Caco-2 (cell line): ENCODE results near the gene SH2B2. TPM values are rescaled to one million over a fixed set of nuclear protein-coding genes. Genes with fewer than 3 reads are reported as not detected.
"Not testable (repeated sequence)": the region's sequence is repeated elsewhere in the genome, so short reads cannot be mapped to it uniquely, and the experiment has no call there.

Experiments used
- BruUV-seq: library from RNA; stranded (reverse); fragments of 400-500 nt; replicated peaks from 2 replicates; lab custom pipeline; 2021; lab: Mats Ljungman, UMichigan
- CTCF ChIA-PET: fragments of 300-600 bp; sonication (Branson Sonifier 250); formaldehyde crosslinking; loops from one replicate; lab custom pipeline; 2022; ENCODE audit warnings: antibody characterized with exemption; lab: Charles Lee
- POLR2A ChIA-PET: fragments of 300-600 bp; sonication (Branson Sonifier 250); formaldehyde crosslinking; loops from one replicate; lab custom pipeline; 2022; ENCODE audit warnings: antibody characterized with exemption; lab: Charles Lee
- DNase-seq, 2 experiments: peaks; one replicate each; pipeline versions ENCODE4 v3.0.0 to v3.0.0-alpha.2; 2020 to 2022
- H3K27me3 ChIP-seq: replicated peaks from 2 replicates; pipeline ENCODE4 v1.6.0; 2011; ENCODE audit warnings: low read length; ENCODE audit not compliant: control insufficient read depth, insufficient read depth
- H3K36me3 ChIP-seq: 2 replicates; pipeline ENCODE4 v1.5.1; 2011; ENCODE audit warnings: low read length; ENCODE audit not compliant: control insufficient read depth, insufficient read depth
- H3K4me1 ChIP-seq: fragments of 250-450 bp; sonication (Bioruptor Pico); 2 replicates; pipeline ENCODE4 v1.5.1; 2020; ENCODE audit warnings: mild to moderate bottlenecking
- H3K4me3 ChIP-seq: 2 replicates; pipeline ENCODE4 v1.5.1; 2011; ENCODE audit warnings: low read depth, mild to moderate bottlenecking, control low read depth, low read length
- H3K9me3 ChIP-seq: fragments of 250-450 bp; sonication (Bioruptor Pico); 2 replicates; pipeline ENCODE4 v1.5.1; 2020; ENCODE audit warnings: mild to moderate bottlenecking, moderate library complexity
- H3K27ac Mint-ChIP-seq: one replicate; pipeline ENCODE4 v1.8.0; 2022; ENCODE audit warnings: mixed read lengths; ENCODE audit not compliant: unreplicated experiment
- H3K27me3 Mint-ChIP-seq: one replicate; pipeline ENCODE4 v1.8.0; 2022; ENCODE audit warnings: mixed read lengths; ENCODE audit not compliant: insufficient read depth, unreplicated experiment
- H3K36me3 Mint-ChIP-seq: one replicate; pipeline ENCODE4 v1.8.0; 2022; ENCODE audit warnings: mild to moderate bottlenecking, mixed read lengths; ENCODE audit not compliant: insufficient read depth, unreplicated experiment
- H3K4me1 Mint-ChIP-seq: one replicate; pipeline ENCODE4 v1.8.0; 2022; ENCODE audit warnings: low read depth, mixed read lengths; ENCODE audit not compliant: unreplicated experiment
- H3K4me3 Mint-ChIP-seq: one replicate; pipeline ENCODE4 v1.8.0; 2022; ENCODE audit warnings: mild to moderate bottlenecking, moderate library complexity, mixed read lengths; ENCODE audit not compliant: unreplicated experiment
- H3K9me3 Mint-ChIP-seq: one replicate; pipeline ENCODE4 v1.8.0; 2022; ENCODE audit warnings: mixed read lengths; ENCODE audit not compliant: unreplicated experiment
- intact Hi-C: fragments of 100-400 bp; cut with micrococcal nuclease; formaldehyde crosslinking; loops from one replicate; pipeline ENCODE4 v1.10.0; 2022; ENCODE audit not compliant: unreplicated experiment
- total RNA-seq: library from RNA; stranded (reverse); gene quantifications from 2 replicates; pipeline ENCODE4 v1.2.3, GENCODE V29; 2022
- TF ChIP-seq, protein P1 (sequence below), 2 experiments: fragments of 200-600 bp in 1 of 2; IDR thresholded peaks; 1 replicate in 1 of 2; 2 replicates in 1 of 2; pipeline versions ENCODE4 v1.5.1 to v1.8.0; 2011 to 2022; ENCODE audit warnings: antibody characterized with exemption in 1 of 2, control low read depth in 1 of 2, inconsistent platforms in 1 of 2, low read depth in 1 of 2, low read length in 1 of 2, mild to moderate bottlenecking in 1 of 2, moderate library complexity in 1 of 2; ENCODE audit not compliant: insufficient read depth in 1 of 2, severe bottlenecking in 1 of 2, unreplicated experiment in 1 of 2

Gene SH2B2
- total RNA-seq, 1 experiment from 2014 or later, result 10.6 TPM

DNA sequence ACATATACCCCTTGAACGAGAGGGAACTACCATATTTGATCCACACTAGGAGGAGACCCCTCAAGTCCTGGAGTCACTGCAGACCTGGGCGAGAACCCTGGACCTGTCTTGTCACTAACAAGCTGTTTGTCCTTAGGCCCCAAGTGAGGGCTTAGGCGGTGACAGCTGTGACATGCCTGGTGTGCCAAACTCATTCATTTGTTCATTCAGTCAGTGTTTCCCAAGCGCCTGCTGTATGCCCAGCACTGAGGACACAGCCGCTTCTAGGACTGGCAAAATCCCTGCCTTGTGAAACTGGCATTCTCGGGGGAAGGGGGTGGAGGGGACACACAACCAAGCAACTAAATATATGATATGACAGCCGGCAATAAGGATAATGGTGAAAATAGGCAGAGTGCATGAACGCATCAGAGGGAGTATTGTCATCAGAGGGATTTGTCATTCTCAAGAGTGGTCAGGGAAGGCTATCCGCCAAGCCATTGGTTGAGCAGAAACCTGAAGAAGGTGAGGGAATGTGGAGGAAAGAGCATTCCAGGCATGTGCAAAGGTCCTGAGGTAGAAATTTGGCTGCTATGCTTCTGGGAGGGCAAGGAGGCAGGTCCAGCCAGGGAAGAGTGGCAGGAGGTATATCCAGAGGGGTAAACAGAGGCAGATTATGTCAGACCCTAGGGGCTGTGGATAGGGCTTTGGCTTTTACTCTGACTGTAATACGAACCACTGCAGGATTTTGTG lies 11.0 kb downstream of the SH2B2 start:
- no TSS peak for BruUV-seq
- POLR2A ChIA-PET, result no interaction called here

DNA sequence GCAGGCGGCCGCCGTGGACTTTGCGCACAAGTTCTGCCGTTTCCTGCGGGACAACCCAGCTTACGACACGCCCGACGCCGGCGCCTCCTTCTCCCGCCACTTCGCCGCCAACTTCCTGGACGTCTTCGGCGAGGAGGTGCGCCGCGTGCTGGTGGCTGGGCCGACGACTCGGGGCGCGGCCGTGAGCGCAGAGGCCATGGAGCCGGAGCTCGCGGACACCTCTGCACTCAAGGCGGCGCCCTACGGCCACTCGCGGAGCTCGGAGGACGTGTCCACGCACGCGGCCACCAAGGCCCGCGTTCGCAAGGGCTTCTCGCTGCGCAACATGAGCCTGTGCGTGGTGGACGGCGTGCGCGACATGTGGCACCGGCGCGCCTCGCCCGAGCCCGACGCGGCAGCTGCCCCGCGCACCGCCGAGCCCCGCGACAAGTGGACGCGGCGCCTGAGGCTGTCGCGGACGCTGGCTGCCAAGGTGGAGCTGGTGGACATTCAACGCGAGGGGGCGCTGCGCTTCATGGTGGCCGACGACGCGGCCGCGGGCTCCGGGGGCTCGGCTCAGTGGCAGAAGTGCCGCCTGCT lies 14.1 kb downstream of the SH2B2 start:
- H3K36me3 Mint-ChIP-seq, result no peaks in the 10 kb centered on the region
- H3K27me3 Mint-ChIP-seq, result no peaks in the 10 kb centered on the region
- intact Hi-C loops, result no loop called here
- DNase-seq, result no peak
- H3K4me1 Mint-ChIP-seq, result peaks cover 4% of the 10 kb centered on the region
- BruUV-seq, result no TSS peak
- H3K27ac Mint-ChIP-seq, result no peak overlapping the region
- TF ChIP-seq, protein P1, sequence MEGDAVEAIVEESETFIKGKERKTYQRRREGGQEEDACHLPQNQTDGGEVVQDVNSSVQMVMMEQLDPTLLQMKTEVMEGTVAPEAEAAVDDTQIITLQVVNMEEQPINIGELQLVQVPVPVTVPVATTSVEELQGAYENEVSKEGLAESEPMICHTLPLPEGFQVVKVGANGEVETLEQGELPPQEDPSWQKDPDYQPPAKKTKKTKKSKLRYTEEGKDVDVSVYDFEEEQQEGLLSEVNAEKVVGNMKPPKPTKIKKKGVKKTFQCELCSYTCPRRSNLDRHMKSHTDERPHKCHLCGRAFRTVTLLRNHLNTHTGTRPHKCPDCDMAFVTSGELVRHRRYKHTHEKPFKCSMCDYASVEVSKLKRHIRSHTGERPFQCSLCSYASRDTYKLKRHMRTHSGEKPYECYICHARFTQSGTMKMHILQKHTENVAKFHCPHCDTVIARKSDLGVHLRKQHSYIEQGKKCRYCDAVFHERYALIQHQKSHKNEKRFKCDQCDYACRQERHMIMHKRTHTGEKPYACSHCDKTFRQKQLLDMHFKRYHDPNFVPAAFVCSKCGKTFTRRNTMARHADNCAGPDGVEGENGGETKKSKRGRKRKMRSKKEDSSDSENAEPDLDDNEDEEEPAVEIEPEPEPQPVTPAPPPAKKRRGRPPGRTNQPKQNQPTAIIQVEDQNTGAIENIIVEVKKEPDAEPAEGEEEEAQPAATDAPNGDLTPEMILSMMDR (IDR thresholded peaks at IDR 0.05; ENCODE audit: insufficient read depth in 1 of 2, low read depth in 1 of 2, low read length in 1 of 2, severe bottlenecking in 1 of 2, unreplicated experiment in 1 of 2), result no peak
- Histone ChIP-seq H3K4me3 (no peak overlapping the region), H3K4me1 (peaks cover 2% of the 10 kb centered on the region; the same call in 1 of the 2 replicates), H3K9me3 (no peaks in the 10 kb centered on the region), H3K27me3 (no peaks in the 10 kb centered on the region), H3K36me3 (no peaks in the 10 kb centered on the region)
- CTCF ChIA-PET, result no interaction called here
- no peak overlapping the region for H3K4me3 Mint-ChIP-seq
- H3K9me3 Mint-ChIP-seq, result no peaks in the 10 kb centered on the region
- POLR2A ChIA-PET, result no interaction called here

More for the DNA sequence above, 11.0 kb downstream of the SH2B2 start:
- intact Hi-C loops, result no loop called here
- H3K9me3 ChIP-seq, result no peaks in the 10 kb centered on the region
- TF ChIP-seq, protein P1 (IDR thresholded peaks at IDR 0.05; ENCODE audit: insufficient read depth in 1 of 2, low read depth in 1 of 2, low read length in 1 of 2, severe bottlenecking in 1 of 2, unreplicated experiment in 1 of 2), result no peak
- peaks cover 11% of the 10 kb centered on the region for H3K4me1 Mint-ChIP-seq
- no peaks in the 10 kb centered on the region for H3K27me3 Mint-ChIP-seq
- H3K27me3 ChIP-seq, result no peaks in the 10 kb centered on the region
- peaks cover 5% of the 10 kb centered on the region for H3K36me3 Mint-ChIP-seq
- CTCF ChIA-PET, result interaction anchor here (0.9 to 1.0 kb wide), 2 partner anchors 10 to 23 kb away, joined by 3 to 5 read pairs; no protein-coding TSS in a partner anchor
- no peaks in the 10 kb centered on the region for H3K36me3 ChIP-seq
- H3K4me3 Mint-ChIP-seq, result no peak overlapping the region
- DNase-seq, result no peak
- no peak overlapping the region for H3K4me3 ChIP-seq
- H3K4me1 ChIP-seq, result peaks cover 11% of the 10 kb centered on the region
- H3K27ac Mint-ChIP-seq, result no peak overlapping the region
- H3K9me3 Mint-ChIP-seq, result no peaks in the 10 kb centered on the region

DNA sequence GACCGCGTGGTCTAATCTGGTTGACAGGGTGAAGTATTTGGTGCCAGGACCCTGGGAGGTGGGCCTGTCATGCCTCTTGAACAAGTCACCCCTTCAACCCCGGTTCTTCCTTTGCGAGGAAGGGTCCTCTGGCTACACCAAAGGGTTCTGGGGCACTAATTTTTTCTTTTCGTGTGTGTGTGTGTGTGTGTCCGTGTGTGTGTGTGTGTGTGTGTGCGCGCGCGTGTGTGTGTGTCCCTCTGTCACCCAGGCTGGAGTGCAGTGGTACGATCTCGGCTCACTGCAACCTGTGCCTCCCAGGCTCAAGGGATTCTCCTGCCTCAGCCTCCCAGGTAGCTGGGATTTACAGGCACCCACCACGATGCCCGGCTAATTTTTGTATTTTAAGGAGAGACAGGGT lies 14.7 kb downstream of the SH2B2 start:
- POLR2A ChIA-PET, result not testable (repeated sequence)

More for the DNA sequence above, 14.7 kb downstream of the SH2B2 start:
- H3K36me3 Mint-ChIP-seq, DNase-seq, intact Hi-C loops, H3K4me3 ChIP-seq, H3K36me3 ChIP-seq, H3K27ac Mint-ChIP-seq, H3K4me3 Mint-ChIP-seq, H3K9me3 Mint-ChIP-seq, H3K27me3 Mint-ChIP-seq, H3K4me1 ChIP-seq, CTCF ChIA-PET, BruUV-seq, H3K4me1 Mint-ChIP-seq, H3K27me3 ChIP-seq, H3K9me3 ChIP-seq: not testable (repeated sequence)
